ENCODE measurements around the gene SKI.

- TF ChIP-seq CTCF (IDR thresholded peaks at IDR 0.05; ENCODE audit: low read length) = no peak
- no peak for TF ChIP-seq EZH2 (optimal IDR thresholded peaks at IDR 0.05; ENCODE audit: low read depth, low read length)
These were observed 54.6 kb downstream of the SKI start for GRCh38 chr1:2282556-2283270.

Measured in MM.1S (cell line).